ENCODE measurements around the gene ENDOV.

GRCh38 chr17:80413771-80414507, 1.0 kb upstream of the ENDOV start:
- TF ChIP-seq ZSCAN29 (CRISPR knock-in tag; conservative IDR thresholded peaks at IDR 0.05) (no peak), KDM1A (CRISPR knock-in tag; IDR thresholded peaks at IDR 0.05) (no peak), ZNF326 (CRISPR knock-in tag; IDR thresholded peaks at IDR 0.05; ENCODE audit: borderline replicate concordance) (no peak), MXI1 (IDR thresholded peaks at IDR 0.05; ENCODE audit: borderline replicate concordance, low read depth, low read length) (no peak), RFX5 (IDR thresholded peaks at IDR 0.05; ENCODE audit: low read depth, low read length) (no peak), CTCF (CRISPR knock-in tag; IDR thresholded peaks at IDR 0.05) (no peak), NFE2L1 (CRISPR knock-in tag; IDR thresholded peaks at IDR 0.05; ENCODE audit: borderline replicate concordance) (no peak), CREB1 (IDR thresholded peaks at IDR 0.05) (no peak), CREB1 (CRISPR knock-in tag; IDR thresholded peaks at IDR 0.05) (no peak), FOXK2 (IDR thresholded peaks at IDR 0.05) (no peak), ZSCAN25 (CRISPR knock-in tag; IDR thresholded peaks at IDR 0.05) (no peak), HNRNPH1 (optimal IDR thresholded peaks at IDR 0.05; ENCODE audit: low read depth, low read length) (no peak), TBP (CRISPR knock-in tag; IDR thresholded peaks at IDR 0.05) (no peak), HOXD1 (CRISPR knock-in tag; IDR thresholded peaks at IDR 0.05) (no peak)
